Measurements from ENCODE around the gene CACNG4.

CACNG4 gene

DNA sequence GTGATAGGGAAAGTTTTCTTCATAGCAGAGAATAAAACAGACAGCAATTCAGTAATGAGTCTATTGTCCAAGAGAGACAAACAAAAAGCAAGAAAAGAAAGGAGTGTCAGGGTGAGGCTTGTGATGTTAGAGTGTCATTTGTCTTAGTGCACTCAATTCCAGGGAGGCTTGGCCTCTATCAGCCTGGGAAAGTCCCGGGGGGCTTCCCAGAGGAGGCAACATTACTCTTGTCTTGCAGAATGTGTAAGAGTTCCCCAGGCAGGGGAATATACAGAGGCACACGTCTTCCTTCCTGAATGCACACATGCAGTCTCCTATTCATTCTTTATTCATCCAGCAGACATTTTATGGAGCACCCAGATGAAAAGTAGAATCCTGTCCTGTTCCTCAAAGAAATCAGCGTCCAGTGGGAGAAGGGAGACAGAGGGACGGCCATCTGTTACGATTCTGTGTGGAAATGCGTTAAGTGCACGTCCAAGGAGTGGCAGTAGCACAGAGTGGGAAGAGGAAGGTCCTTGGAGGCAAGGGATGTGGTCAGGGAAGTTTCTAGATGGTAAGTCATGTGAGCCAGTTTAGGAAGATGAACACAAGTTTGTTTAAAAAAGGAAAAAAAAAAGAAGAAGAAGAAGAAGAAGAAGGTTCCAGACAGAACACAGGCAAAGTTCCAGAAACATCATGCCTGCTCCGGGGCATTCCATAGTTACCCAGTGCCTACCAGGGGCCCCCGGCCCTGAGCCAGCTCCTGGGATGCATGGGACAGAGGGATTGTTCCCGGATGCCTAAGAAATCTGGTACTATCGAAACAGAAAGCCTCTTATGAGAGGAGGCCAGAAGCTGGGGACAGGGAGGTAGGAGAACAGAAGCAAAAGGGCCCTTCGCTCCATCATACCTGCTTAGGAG lies 21.1 kb downstream of the CACNG4 start:
- peaks cover 2% of the 10 kb centered on the region for H3K4me1 ChIP-seq (ENCODE audit: control insufficient read depth, insufficient read depth, low read length, unreplicated experiment)
- H3K27me3 ChIP-seq (ENCODE audit: insufficient read depth, low read length), result peaks cover 75% of the 10 kb centered on the region
- no peak overlapping the region for H3K4me3 ChIP-seq (ENCODE audit: low read depth, low read length)
- H3K27ac ChIP-seq (ENCODE audit: low read depth, low read length), result no peak overlapping the region
- no peaks in the 10 kb centered on the region for H3K79me2 ChIP-seq (ENCODE audit: control insufficient read depth, insufficient read depth, low read length, unreplicated experiment)
- no peaks in the 10 kb centered on the region for H3K36me3 ChIP-seq (ENCODE audit: insufficient read depth, low read length)
- no peak overlapping the region for H2AFZ ChIP-seq (ENCODE audit: low read length, unreplicated experiment)

DNA sequence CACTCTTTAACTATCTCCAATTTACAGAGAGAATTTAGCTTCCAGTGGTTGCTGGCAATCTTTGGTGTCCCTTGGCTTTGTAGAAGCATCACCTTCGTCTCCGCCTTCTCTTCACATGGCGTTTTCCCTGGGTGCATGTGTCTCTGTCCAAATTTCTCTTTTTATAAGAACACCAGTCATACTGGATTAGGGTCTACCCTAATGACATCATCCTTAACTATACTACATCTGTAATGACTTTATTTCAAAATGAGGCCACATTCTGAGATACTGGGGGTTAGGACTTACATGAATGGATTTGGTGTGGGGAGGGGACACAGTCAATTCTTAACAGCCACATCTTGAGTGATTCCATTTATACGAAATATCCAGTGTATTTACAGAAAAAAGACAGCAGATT lies 22.2 kb downstream of the CACNG4 start:
- no peaks in the 10 kb centered on the region for H3K4me1 ChIP-seq (ENCODE audit: control insufficient read depth, insufficient read depth, low read length, unreplicated experiment)
- H3K4me3 ChIP-seq (ENCODE audit: low read depth, low read length), result no peak overlapping the region
- no peak overlapping the region for H3K27ac ChIP-seq (ENCODE audit: low read depth, low read length)
- H3K79me2 ChIP-seq (ENCODE audit: control insufficient read depth, insufficient read depth, low read length, unreplicated experiment), result no peaks in the 10 kb centered on the region
- peaks cover 84% of the 10 kb centered on the region for H3K27me3 ChIP-seq (ENCODE audit: insufficient read depth, low read length)
- H2AFZ ChIP-seq (ENCODE audit: low read length, unreplicated experiment), result no peak overlapping the region
- H3K36me3 ChIP-seq (ENCODE audit: insufficient read depth, low read length), result no peaks in the 10 kb centered on the region

DNA sequence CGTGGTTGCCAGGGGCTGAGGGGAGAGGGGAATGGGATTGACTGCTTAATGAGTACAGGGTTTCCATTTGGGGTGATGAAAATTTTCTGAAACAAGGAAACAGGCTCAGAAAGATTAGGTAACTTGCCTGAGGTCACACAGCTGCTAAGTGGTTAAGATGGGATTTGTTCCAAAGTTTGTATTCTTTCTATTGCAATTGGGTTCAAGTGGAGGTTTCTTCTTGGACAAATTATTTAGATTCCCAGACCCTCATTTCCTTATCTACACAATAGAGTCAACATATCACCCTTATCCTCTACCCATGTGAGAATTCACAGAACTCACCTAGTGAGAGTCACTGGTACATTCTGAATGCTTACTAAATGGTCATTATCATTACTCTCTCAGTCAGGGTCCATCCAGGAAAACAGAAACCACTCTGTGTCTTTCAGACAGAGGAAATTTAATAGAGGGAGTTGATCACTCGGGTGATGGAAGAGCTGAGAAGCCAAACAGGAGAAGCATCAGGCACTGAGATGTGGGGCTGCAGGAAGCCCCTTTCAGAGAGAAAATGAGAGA lies 22.6 kb downstream of the CACNG4 start:
- no peak overlapping the region for H3K27ac ChIP-seq (ENCODE audit: low read depth, low read length)
- peaks cover 86% of the 10 kb centered on the region for H3K27me3 ChIP-seq (ENCODE audit: insufficient read depth, low read length)
- H2AFZ ChIP-seq (ENCODE audit: low read length, unreplicated experiment), result no peak overlapping the region
- H3K79me2 ChIP-seq (ENCODE audit: control insufficient read depth, insufficient read depth, low read length, unreplicated experiment), result no peaks in the 10 kb centered on the region
- H3K36me3 ChIP-seq (ENCODE audit: insufficient read depth, low read length), result no peaks in the 10 kb centered on the region
- no peak overlapping the region for H3K4me3 ChIP-seq (ENCODE audit: low read depth, low read length)
- H3K4me1 ChIP-seq (ENCODE audit: control insufficient read depth, insufficient read depth, low read length, unreplicated experiment), result no peaks in the 10 kb centered on the region

DNA sequence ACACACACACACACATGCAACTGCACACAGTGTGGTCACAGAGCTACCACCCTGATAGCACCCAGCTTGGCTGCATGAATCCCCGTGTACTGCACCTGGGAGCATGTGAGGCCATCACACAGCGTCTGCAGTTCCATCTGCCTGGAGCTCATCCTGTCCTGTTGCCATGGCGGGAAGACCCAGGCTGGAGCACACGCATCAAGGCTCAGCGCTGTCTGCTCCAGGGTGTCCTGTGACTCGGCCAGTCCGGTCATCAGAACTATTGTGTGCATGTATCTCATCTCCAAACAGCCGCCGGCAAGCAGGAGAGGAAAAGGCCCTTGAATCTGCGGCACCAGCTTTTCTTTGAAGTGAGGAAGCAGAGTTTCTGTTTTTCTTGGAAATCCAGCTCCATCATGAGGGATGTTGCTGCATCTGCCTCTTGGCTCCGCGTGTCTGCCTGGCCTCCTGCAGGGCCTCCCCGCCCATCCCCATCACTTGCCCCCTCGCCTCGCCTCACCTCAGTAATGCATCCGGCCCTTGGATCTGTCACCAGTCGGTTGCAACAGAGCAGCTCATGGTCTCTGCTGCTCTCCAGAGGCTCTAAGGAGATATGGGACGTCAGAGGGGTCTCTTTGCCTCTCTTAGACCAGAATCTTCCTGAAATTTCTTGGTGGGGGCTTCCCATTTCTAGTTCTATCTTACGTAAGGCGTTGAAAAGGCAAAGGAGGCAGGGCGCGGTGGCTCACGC lies 23.7 kb downstream of the CACNG4 start:
- H3K79me2 ChIP-seq (ENCODE audit: control insufficient read depth, insufficient read depth, low read length, unreplicated experiment), result no peaks in the 10 kb centered on the region
- H3K4me1 ChIP-seq (ENCODE audit: control insufficient read depth, insufficient read depth, low read length, unreplicated experiment), result no peaks in the 10 kb centered on the region
- H3K27ac ChIP-seq (ENCODE audit: low read depth, low read length), result no peak overlapping the region
- H3K36me3 ChIP-seq (ENCODE audit: insufficient read depth, low read length), result no peaks in the 10 kb centered on the region
- no peak overlapping the region for H2AFZ ChIP-seq (ENCODE audit: low read length, unreplicated experiment)
- H3K4me3 ChIP-seq (ENCODE audit: low read depth, low read length), result no peak overlapping the region
- H3K27me3 ChIP-seq (ENCODE audit: insufficient read depth, low read length), result peaks cover 81% of the 10 kb centered on the region

DNA sequence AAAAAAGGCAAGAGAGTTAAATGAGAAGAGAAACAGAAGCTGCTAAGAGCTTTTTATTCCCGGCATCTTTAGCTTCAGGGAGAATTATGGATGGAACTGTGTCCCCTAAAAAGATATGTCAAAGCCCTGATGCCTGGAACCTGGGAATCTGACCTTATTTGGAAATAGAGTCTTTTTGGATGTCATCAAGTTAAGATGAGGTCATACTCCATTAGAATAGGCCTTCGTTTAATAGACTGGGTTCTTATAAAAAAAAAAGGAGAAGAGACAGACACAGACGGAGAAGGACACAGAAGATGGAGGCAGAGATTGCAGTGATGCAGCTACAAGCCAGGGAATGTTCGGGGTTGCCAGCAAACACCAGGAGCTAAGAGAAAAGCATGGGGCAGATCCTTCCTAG lies 24.6 kb downstream of the CACNG4 start:
- Histone ChIP-seq H3K4me1 (ENCODE audit: control insufficient read depth, insufficient read depth, low read length, unreplicated experiment) (no peaks in the 10 kb centered on the region), H3K79me2 (ENCODE audit: control insufficient read depth, insufficient read depth, low read length, unreplicated experiment) (no peaks in the 10 kb centered on the region), H2AFZ (ENCODE audit: low read length, unreplicated experiment) (no peak overlapping the region), H3K4me3 (ENCODE audit: low read depth, low read length) (no peak overlapping the region), H3K27ac (ENCODE audit: low read depth, low read length) (no peak overlapping the region), H3K27me3 (ENCODE audit: insufficient read depth, low read length) (peaks cover 73% of the 10 kb centered on the region), H3K36me3 (ENCODE audit: insufficient read depth, low read length) (no peaks in the 10 kb centered on the region)

DNA sequence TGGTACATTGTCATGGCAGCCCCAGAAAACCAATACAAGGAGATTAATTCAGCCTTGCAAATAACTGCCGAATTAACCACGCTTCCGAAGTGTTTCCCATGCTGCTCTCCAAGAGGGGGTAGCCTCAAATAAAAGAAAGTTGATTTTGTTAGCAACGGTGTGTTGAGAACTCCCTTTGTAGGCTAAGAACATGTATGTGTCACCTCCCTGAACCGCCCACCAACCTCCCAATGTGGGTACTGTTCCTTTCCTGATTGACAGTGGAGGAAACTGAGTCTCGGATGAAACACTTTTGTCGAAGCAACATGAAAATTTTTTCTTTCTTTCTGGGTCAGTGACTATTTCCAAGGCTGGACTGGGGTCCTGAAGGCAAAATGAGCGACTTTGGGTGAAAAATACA lies 25.1 kb downstream of the CACNG4 start:
- H3K36me3 ChIP-seq (ENCODE audit: insufficient read depth, low read length), result no peaks in the 10 kb centered on the region
- no peaks in the 10 kb centered on the region for H3K4me1 ChIP-seq (ENCODE audit: control insufficient read depth, insufficient read depth, low read length, unreplicated experiment)
- H3K79me2 ChIP-seq (ENCODE audit: control insufficient read depth, insufficient read depth, low read length, unreplicated experiment), result no peaks in the 10 kb centered on the region
- H2AFZ ChIP-seq (ENCODE audit: low read length, unreplicated experiment), result no peak overlapping the region
- peaks cover 72% of the 10 kb centered on the region for H3K27me3 ChIP-seq (ENCODE audit: insufficient read depth, low read length)
- no peak overlapping the region for H3K4me3 ChIP-seq (ENCODE audit: low read depth, low read length)
- no peak overlapping the region for H3K27ac ChIP-seq (ENCODE audit: low read depth, low read length)

DNA sequence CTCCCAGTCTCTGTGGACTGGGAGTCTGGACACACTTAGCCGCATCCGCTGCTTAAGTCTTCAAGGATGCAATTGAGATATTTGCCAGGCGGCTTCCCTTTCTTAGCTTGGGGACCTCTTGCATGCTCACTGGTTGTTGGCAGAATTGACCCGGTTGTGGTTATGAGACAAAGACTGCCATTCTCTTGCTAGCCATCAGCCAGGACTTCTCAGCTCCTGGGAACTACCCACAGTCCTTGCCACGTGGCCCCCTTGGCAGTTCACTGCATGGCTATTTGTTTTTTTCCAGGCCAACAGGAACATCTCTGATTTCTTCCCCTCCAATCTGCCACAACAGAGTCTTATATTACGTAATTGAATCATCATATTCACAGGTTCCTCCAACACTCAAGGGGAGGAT lies 25.5 kb downstream of the CACNG4 start:
- H3K27me3 ChIP-seq (ENCODE audit: insufficient read depth, low read length), result peaks cover 67% of the 10 kb centered on the region
- no peaks in the 10 kb centered on the region for H3K36me3 ChIP-seq (ENCODE audit: insufficient read depth, low read length)
- no peaks in the 10 kb centered on the region for H3K4me1 ChIP-seq (ENCODE audit: control insufficient read depth, insufficient read depth, low read length, unreplicated experiment)

DNA sequence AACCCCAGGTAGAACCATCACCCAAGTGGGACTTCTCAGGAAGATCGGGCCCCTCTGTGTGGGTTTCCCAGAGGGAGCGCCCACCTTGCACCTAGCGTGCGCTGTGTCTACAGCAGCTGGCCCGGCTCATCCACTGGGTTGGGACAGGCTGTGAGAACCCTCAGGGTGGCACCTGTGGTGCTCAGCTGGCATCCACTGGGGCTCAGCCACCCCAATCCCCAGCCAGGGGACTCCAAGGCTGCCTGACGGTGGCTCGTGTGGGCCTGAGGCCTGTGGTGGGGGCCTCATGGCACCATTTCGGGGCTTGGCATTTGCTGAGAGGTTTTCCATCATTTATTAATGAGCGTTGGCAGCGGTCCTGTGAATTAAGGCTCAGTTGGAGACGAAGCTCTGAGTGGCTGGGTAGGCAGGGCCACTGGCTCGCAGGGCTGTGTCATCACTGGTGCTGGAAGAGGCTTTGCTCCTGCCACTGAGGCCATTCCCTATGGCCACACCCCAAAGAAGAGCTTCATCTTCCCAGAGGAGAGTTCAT lies 28.5 kb downstream of the CACNG4 start:
- Histone ChIP-seq H3K27ac (ENCODE audit: low read depth, low read length) (no peak overlapping the region), H3K4me3 (ENCODE audit: low read depth, low read length) (no peak overlapping the region), H3K79me2 (ENCODE audit: control insufficient read depth, insufficient read depth, low read length, unreplicated experiment) (no peaks in the 10 kb centered on the region), H3K27me3 (ENCODE audit: insufficient read depth, low read length) (peaks cover 41% of the 10 kb centered on the region), H2AFZ (ENCODE audit: low read length, unreplicated experiment) (no peak overlapping the region), H3K36me3 (ENCODE audit: insufficient read depth, low read length) (no peaks in the 10 kb centered on the region), H3K4me1 (ENCODE audit: control insufficient read depth, insufficient read depth, low read length, unreplicated experiment) (no peaks in the 10 kb centered on the region)

More for the DNA sequence above, 25.5 kb downstream of the CACNG4 start:
- no peaks in the 10 kb centered on the region for H3K79me2 ChIP-seq (ENCODE audit: control insufficient read depth, insufficient read depth, low read length, unreplicated experiment)
- H3K4me3 ChIP-seq (ENCODE audit: low read depth, low read length), result no peak overlapping the region
- H2AFZ ChIP-seq (ENCODE audit: low read length, unreplicated experiment), result no peak overlapping the region
- H3K27ac ChIP-seq (ENCODE audit: low read depth, low read length), result no peak overlapping the region

DNA sequence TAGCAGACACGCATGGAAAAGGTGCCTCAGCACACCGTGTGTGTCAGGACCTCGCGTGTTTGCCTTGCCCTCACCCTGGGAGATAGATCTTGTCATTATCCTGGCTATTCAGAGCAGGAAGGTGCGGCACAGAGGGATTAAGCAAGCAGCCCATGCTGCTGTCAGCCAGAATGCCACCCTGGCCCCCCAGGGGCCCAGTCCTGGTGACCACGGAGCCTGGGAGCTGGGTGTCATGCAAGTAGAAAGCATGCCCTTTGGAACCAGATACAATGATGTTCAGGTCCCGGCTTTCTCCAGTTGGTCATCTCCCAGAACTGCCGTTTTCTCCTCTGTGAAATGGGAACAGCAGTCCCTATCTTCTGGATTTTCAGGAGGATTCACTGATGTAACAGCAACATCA lies 29.9 kb downstream of the CACNG4 start:
- H3K79me2 ChIP-seq (ENCODE audit: control insufficient read depth, insufficient read depth, low read length, unreplicated experiment), result no peaks in the 10 kb centered on the region

DNA sequence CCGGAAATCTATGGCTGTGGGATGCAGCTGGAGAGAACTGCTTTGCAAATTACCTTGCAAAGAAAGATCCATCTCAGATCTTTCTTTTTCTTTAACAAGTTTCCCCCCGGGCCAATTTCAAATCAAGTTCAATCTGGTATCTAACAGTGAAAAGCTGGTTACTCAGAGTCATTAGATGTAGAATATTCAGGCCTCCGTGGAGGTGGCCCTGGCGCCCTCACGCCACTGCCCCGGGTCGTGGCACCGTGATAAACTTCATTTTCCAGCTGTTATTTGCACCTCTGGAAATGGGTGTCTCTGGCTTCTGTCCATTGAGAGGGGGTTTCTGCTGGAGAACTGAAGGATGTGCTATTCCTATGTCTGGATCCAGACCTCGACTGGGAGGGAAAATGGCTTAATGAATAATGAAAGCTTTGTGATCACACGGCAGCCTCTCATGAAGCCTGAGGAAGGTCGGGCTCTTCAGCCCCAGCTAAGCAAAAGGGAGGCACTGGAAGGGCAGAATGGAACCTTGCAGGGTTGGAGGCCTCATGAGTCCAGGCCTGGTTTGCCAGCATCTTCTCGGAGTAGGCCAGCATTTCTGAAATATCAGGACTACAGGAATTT lies 30.5 kb downstream of the CACNG4 start:
- no peaks in the 10 kb centered on the region for H3K79me2 ChIP-seq (ENCODE audit: control insufficient read depth, insufficient read depth, low read length, unreplicated experiment)
- no peak overlapping the region for H3K4me3 ChIP-seq (ENCODE audit: low read depth, low read length)
- H3K4me1 ChIP-seq (ENCODE audit: control insufficient read depth, insufficient read depth, low read length, unreplicated experiment), result no peaks in the 10 kb centered on the region
- peaks cover 39% of the 10 kb centered on the region for H3K27me3 ChIP-seq (ENCODE audit: insufficient read depth, low read length)
- H3K27ac ChIP-seq (ENCODE audit: low read depth, low read length), result no peak overlapping the region
- no peaks in the 10 kb centered on the region for H3K36me3 ChIP-seq (ENCODE audit: insufficient read depth, low read length)
- no peak overlapping the region for H2AFZ ChIP-seq (ENCODE audit: low read length, unreplicated experiment)

More for the DNA sequence above, 29.9 kb downstream of the CACNG4 start:
- Histone ChIP-seq H3K4me1 (ENCODE audit: control insufficient read depth, insufficient read depth, low read length, unreplicated experiment) (no peaks in the 10 kb centered on the region), H3K27me3 (ENCODE audit: insufficient read depth, low read length) (peaks cover 40% of the 10 kb centered on the region), H2AFZ (ENCODE audit: low read length, unreplicated experiment) (no peak overlapping the region), H3K27ac (ENCODE audit: low read depth, low read length) (no peak overlapping the region), H3K36me3 (ENCODE audit: insufficient read depth, low read length) (no peaks in the 10 kb centered on the region), H3K4me3 (ENCODE audit: low read depth, low read length) (no peak overlapping the region)
